ENCODE data around the gene ELAVL1. TPM values are rescaled to one million over a fixed set of nuclear protein-coding genes. Genes with fewer than 3 reads are reported as not detected.
A peak's percentile ranks its signal among the peaks of the same experiment; 100 is the strongest.

Gene ELAVL1
- polyA plus RNA-seq, 1 donor = 85.3 TPM

GRCh38 chr19:8023371-8023770, 17.9 kb upstream of the ELAVL1 start:
- DNase-seq = no peak

GRCh38 chr19:8022275-8022674, 16.8 kb upstream of the ELAVL1 start:
- no peak for DNase-seq

- no peak for DNase-seq
Observed at GRCh38 chr19:8021374-8021773, 15.9 kb upstream of the ELAVL1 start.

DNA sequence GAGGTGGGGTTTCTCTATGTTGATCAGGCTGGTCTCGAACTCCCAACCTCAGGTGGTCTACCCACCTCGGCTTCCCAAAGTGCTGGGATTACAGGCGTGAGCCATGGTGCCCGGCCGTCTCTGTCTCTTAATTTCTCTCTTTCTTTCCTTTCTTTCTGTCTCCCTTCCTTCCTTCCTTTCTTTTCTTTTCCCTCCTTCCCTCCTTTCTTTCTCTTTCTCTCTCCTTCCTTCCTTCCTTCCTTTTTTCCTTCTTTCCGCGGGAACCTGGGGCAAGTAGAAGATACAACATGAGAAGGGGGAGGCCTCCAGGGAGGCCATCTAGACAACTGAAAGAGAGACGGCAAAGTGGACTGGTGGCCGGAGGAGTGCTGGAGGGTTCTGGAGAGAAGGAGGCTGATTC, 15.2 kb upstream of the ELAVL1 start:
- DNase-seq = no peak

DNA sequence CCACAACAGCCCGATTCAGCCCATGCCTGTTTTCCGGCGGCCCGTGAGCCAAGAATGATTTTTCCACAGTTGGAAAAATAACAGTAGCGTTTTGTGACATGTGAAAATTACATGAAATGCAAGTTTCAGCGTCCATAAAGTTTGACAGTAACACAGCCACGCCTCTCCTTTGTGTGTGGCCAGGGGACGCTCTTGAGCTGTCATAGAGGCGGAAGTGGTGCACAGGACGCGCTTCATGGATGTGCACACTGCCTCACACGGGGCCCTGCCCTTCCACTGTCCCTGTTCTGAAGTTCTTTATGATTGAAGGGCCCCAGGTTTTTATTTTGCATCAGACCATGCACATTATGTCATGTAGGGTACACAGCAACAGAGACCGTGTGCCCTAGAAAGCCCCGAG, 12.4 kb upstream of the ELAVL1 start:
- no peak for DNase-seq

GRCh38 chr19:8004723-8005513, 523 bp downstream of the ELAVL1 start:
- DNase-seq = no peak

DNA sequence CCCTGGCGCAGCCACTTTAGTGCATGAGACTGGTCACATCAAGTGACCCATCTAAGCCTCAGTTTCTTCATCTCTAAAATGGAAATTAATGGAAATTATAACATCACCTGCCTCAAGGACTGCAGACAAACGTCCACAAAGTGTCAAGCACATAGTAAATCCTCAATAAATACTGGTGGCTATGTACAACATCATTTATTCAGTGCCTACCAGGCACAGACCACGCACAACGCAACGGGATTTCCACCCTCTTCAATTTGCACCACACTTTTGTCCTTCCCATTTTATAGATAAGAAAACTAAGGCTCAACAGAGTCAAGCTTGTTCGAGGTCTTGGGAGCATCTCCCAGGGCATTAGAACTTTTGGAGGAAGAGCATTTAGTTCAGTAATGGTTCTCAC, 1.4 kb downstream of the ELAVL1 start:
- no peak for DNase-seq

- DNase-seq = peak; percentile 62
Observed at GRCh38 chr19:8001995-8002849, 3.2 kb downstream of the ELAVL1 start.

DNA sequence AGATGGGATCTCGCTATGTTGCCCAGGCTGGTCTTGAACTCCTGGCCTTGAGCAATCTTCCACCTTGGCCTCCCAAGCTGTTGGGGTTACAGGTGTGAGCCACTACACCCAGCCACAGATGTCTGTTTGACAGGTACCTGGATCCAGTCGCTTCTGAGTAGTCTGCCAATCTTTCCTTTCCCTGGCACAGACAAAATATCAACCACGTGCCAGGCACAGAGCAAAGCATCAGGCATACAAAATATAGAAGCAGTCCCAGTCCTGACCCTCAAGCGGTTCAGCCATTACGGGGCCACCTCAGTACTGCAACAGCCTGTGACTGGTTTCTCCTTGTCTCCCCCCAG, 3.8 kb downstream of the ELAVL1 start:
- no peak for DNase-seq

DNA sequence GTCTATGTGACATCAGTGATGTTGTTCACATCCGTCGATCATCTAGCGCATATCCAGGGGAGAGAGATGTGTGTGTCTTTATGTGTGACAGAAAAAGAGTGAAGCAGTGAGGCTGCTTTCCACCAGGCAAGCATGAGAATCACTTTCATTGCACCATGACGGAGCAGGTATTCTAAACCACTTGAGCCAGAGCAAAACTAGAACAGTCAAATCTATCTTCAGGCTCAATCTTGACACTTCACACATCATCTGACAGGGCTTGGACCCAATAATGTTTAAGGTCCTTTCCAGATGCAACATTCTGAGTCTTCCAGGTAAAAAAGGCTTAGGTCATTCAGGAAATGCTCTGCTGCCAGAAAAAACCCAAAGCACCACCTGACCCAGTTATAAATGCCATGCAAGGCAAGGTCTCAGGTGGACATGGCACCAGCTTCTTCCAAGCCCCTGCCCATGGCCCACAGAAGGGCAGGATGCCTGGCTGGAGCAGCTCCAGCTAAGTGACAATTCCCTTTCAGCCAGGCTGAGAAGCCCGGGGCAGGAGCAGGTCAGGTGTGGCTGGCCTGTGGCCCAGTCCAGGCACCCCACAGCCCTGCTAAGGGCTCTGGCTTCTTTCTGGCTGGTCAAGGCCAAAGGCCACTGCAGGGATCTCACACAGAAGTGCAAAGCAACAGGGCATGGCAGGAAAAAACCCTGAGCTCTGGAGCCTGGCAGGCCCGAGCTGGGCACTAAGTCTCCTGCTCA, 5.0 kb downstream of the ELAVL1 start:
- no peak for DNase-seq

DNA sequence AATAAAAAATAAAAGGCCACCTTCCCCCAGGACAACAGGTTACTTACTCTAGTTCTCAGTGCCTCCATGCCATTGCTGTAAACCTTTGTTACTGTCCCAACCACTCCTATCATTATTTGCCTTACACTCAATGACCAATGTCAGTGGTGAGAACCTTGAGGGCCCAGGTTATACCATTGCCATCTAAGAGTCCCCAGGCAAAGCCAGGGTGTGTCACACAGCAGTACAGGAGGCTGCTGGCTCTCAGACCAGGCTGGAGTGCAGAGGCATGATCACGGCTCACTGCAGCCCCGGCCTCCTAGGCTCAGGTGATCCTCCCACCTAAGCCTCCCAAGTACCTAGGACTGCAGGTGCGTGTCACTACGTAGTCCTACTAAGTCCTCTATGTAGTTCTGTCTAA, 6.1 kb downstream of the ELAVL1 start:
- DNase-seq = no peak

DNA sequence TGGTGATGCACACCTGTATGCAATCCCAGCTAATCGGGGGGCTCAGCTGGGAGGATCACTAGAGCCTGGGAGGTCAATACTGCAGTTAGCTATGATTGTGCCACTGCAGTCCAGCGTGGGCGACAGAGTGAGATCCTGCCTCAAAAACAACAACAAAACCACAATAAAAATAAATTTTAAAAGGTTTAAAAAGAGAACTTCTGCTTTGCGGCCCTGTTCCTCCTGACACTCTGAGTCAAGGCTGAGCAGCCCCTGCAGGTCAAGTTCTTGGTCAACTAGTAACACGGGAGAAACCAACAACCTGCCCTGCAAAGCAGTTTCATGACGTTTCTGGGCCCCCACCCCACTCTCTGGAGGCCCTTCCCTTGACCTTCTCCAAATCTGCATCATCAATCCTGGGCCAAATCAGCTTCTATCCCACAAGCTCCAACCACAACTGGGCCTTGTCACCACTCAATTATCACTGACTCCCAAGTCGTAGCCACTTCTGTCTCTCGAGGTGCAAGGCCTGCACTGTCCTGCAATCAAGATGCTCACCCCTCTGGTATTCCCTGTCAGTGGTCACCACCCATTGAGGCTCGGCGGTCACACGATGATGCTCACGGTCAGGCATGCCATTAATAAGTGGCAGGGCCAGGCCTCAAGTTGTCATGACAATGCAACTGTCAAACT, 7.5 kb downstream of the ELAVL1 start:
- no peak for DNase-seq

GRCh38 chr19:7996883-7997282, 8.6 kb downstream of the ELAVL1 start:
- no peak for DNase-seq

GRCh38 chr19:7995810-7996158, 9.7 kb downstream of the ELAVL1 start:
- no peak for DNase-seq

DNA sequence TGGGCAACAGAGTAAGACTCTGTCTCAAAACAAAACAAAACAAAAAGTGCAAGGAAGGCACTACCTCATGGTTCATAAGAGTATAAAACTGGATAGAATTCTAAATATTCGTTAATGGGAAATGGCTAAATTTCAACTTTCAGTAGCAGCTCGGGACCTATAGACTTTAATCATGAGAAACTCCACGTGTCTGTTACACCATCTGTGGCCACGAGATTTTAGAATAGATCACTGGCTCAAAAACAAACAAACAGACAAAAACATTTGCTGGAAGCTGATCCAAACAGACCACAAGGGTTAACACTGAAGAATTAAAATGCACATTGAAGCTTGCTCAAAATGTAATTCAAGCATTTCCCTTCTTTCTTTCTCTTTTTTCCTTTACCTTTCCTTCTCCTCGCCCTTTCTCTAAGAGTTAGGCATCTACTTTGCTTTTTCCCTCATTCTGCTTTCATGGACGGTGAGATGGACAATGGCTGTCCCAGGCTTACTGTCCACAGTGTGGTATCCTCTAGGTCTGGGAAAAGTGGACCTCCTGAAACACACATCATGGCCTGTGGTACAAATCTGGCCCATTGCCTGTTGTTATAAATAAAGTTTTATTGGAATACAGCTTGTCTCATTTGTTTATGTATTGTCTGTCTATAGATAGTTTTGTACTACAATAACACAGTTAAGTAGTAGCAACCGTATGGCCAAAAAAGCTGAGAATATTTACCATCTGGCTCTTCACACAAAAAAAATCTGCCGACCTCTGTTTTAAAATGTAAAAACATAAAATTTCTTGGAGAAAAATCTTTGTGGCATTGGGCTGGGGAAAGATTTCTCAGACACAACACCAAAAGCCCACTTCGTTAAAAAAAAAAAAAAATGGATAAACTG, 10.3 kb downstream of the ELAVL1 start:
- no peak for DNase-seq

DNA sequence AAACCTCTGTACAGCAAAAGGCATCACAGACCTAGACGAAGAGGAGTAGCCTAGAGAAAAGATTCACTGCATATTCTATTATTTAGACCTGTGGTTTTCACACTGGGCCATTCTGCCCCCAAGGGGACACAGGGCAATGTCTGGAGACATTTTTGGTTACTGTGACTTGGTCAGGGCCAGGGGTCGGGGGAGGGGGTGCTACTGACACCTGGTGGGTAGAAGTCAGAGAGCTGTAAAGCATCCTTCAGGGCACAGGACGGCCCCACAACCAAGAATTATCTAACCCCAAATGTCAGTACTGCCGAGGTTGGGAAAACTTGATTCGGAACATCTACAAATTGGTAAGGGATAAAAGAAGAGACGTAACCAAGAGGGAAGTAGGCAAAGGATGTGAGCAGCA, 11.3 kb downstream of the ELAVL1 start:
- no peak for DNase-seq

- DNase-seq = no peak
Observed at GRCh38 chr19:7993560-7993959, 11.9 kb downstream of the ELAVL1 start.

GRCh38 chr19:7992575-7992974, 12.9 kb downstream of the ELAVL1 start:
- no peak for DNase-seq

GRCh38 chr19:7989071-7989575, 16.3 kb downstream of the ELAVL1 start:
- DNase-seq = no peak

DNA sequence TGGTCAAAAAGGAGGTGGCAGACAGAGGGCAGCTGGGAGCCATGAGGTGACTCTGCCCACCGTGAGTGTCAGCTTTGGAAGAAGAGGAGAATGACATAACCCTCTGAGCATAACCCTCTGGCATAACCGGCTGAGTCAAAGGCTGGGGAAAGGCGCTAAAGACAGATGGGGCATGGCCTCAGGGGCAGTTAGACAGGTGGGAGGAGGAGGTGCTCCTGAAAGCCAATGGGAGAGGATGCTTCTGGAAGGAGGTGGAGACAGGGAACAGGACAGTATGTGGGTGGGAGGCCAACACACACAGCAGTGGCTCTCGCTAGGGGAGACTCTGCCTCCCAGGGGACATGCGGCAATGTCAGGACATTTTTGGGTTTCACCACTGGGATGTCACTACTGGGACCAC, 17.1 kb downstream of the ELAVL1 start:
- no peak for DNase-seq

DNA sequence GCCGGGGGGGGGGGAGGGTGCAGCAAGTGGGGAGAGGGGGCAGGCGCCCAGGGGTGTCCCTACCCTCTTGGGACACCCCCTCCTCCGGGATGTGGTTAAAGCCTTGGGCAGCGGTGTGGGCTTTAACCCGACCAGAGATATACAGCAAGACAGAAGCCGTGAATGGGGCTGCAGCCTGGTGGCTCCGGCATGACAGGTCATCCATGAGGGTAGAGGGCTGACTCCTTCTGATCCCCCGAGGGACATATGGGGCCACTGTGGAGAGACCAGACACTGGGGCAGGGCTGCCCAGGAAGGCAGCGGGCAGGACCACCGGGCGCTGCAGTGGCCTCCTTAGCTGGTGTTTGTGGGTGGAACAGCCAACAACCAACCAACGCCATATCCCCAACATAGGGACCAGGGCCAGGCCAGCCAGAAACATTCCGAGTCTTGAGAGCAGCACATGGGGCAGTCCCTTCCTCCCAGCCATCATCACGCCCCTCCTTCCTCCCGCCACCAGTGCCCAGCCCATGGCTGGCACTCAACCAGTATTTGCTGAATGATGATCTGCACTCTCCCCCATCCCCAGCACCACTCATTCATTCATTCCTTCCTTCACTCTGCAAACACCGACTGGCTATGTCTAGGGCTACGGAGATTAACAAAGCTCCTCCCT, 18.2 kb downstream of the ELAVL1 start:
- DNase-seq = no peak
